HTERT RPE-1 (cell line): ENCODE data around the gene KCNJ15.

Source experiments
- in situ Hi-C: fragments of 300-500 bp; cut with MboI; formaldehyde crosslinking; loops from 4 replicates; pipeline ENCODE4 v1.14.3; 2020; ENCODE audit warnings: low sequenced_read_pairs

KCNJ15 gene

DNA sequence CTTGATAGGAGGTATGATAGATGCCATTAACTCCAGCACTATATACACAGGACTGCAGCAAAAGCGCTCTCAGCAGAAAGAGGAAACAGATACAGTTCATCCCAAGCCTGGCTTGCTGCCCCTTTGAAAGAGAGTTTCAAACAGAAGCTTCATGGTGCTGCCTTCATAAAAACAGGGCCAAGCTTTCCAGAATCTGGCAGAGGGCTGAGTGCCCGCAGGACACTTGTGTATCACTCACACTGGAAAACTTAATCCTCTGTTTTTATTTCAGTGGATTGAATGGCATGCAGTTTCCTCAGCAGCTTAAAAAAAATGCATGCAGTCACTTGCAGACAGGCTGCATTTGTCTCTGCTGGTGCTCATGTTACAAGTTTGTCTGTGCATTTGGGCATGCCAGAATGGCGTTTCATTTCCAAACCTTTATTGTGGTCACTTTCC, 40.4 kb downstream of the KCNJ15 start:
- in situ Hi-C loops: no loop called here

DNA sequence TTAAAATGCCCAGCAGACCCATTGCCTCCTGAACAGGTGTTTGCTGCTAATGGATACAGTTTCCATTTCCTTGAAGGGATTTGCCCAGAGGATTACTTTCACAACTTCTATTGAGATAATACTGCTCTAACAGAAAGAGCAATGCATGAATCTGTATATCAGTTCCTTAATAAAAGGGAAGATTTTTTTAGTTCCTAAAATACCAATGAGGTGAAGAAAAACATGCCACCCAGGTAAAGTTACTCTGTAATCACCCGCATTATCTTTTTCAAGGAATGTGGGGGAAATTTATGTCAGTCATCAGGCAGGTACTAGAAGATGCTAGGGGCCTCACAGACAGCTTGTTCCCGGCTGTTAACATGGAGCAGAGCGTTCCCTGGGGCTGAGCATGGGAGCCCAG, 41.1 kb downstream of the KCNJ15 start:
- in situ Hi-C loops: no loop called here

DNA sequence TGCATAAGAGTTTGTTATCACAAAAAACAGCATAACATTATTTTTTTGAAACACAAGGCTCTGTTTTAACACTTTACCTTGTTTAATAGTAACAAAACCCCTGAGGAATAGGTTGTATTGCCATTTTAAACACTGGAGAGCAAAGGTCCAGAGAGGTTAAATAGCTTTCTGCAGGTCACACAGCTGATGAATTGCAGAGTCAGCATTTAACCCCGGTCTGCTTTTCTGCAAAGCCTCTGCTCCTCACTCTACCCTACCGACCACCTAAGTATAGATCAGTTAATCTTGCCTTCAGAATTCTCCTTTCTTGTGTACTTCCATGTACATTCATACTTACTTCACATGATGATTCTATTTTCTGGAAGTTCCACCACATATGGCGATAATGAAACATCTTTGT, 42.0 kb downstream of the KCNJ15 start:
- in situ Hi-C loops: no loop called here

DNA sequence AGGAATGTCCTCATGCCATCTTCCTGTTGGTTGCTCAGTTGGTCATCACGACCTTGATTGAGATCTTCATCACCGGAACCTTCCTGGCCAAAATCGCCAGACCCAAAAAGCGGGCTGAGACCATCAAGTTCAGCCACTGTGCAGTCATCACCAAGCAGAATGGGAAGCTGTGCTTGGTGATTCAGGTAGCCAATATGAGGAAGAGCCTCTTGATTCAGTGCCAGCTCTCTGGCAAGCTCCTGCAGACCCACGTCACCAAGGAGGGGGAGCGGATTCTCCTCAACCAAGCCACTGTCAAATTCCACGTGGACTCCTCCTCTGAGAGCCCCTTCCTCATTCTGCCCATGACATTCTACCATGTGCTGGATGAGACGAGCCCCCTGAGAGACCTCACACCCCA, 42.9 kb downstream of the KCNJ15 start:
- in situ Hi-C loops: no loop called here

DNA sequence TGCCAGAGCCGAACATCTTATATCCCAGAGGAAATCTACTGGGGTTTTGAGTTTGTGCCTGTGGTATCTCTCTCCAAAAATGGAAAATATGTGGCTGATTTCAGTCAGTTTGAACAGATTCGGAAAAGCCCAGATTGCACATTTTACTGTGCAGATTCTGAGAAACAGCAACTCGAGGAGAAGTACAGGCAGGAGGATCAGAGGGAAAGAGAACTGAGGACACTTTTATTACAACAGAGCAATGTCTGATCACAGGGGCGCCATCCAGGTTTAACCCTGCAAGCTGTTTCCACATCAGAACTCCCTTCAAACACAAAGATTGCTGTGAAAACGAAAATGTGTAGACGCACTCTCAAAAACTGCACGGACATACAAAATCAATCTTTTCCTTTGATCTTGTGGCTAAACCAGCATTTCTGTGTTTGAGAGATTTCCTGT, 43.4 kb downstream of the KCNJ15 start:
- in situ Hi-C loops: no loop called here

DNA sequence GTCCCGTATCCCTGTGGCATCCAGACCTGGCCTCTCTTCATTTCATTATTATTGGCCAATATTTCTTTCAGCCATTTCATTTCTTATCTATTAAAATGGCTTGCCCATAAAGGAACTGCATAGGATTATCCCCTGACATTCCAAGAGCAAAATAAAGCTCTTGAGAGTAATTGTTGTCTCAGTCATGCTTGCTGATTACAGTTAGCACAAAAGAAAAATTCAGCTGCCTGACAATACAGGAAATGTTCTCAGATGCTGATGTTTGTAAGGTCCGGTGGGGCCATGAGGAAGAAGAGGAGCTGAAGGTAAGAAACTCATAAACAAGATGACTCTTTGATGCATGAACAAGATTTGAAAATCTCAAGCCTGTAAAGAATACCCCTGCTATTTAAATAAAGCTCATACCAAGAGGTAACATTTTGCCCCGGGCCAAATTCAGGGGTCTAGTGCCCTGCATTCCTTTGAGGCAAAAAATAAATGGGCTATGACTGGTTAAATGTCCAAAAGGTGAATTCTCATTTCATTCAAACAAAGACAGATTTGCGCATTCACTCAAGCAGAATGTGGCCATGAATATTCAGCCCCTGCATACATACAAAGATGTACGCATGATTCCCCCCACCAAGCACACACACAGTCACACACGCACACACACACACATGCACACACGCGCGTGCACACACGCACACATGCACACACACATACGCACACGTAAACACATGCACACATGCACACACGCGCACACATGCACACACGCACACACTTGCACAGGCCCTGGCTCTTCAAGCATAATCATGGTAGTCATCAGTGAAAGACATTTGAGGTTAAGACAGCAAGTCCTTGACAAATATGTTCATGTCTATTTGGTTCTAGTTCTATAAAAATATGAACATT, 44.8 kb downstream of the KCNJ15 start:
- in situ Hi-C loops: no loop called here

DNA sequence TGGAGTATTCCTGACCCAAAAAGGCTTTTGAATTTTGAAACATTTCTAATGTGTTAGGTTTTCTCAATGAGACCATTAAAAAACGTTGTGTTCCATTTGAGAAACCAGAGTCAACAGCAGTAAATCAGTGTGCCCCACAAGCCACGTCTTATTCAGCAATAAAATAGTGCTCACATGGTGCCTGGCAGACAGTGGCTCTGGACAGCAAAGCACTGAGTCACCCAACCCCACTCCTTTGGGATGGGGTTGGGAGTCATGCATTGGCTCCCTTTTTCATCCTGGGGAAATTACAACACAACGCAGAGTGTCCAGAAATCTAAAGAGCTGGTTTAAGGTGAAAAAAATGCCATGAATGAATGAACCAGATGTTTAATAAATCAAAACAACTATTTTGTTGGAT, 46.5 kb downstream of the KCNJ15 start:
- in situ Hi-C loops: no loop called here

DNA sequence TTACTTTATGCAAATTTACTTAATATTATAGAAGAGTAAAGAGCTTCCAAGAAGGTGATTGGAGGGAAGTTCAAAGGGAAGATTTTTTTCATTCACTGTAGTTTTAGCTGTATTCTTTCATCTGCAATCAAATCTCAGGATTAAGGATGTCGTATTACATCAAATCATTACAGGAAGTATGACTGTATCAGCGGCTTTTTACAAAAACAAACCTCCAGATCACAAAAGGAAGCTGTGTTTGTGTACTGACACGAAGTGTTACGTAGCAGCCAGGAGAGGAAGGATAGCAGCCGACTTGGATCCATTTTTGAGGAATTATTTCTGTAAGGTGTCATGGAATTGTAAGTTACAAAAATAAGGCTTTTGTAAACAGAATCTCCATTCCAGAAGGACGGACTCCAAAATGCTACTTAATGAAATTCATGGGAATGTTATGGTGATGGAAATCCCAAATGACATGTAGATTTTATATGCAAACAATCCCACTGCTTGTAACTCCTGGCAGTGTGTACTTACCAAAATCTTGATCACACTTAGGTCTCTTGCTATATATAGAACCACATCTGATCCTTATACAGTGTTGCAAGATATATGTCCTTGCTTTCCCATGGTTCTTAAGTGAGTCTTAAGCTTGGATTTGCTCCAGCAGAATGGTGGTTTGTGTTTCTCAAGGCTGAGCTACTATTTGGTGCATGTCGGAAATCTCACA, 49.8 kb downstream of the KCNJ15 start:
- in situ Hi-C loops: no loop called here

DNA sequence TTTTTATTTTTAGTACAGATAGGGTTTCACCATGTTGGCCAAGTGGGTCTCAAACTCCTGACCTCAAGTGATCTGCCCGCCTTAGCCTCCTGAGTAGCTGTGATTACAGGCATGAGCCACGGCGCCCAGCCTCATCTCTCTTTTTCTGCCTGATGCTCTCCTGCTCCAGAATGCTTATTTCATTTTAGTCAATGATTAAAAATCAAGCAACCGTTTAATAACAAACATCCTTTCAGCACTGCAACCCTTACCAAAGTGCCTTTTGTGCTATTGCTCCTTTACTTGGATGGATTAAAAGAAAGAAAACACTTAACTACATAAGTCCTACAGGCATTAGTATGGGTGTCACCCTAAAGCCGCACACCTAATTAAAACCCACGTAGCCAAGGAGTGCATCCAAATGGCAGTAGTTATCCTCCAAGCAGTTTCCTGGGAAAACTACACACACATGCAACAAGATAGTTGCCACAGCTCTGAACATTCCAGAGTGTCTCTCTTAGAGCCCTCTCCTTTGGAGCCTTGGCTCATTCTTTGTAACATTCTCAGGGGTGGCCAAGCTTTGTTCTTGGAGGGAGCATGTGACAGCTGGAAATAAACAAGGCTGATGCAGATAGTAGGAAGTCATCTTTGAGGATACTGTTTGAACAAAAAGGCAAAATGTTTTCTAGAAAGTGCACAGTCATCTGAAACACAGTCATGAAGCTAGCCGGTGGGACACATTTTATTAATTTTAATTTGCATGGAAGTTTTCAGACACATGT, 51.2 kb downstream of the KCNJ15 start:
- in situ Hi-C loops: no loop called here

DNA sequence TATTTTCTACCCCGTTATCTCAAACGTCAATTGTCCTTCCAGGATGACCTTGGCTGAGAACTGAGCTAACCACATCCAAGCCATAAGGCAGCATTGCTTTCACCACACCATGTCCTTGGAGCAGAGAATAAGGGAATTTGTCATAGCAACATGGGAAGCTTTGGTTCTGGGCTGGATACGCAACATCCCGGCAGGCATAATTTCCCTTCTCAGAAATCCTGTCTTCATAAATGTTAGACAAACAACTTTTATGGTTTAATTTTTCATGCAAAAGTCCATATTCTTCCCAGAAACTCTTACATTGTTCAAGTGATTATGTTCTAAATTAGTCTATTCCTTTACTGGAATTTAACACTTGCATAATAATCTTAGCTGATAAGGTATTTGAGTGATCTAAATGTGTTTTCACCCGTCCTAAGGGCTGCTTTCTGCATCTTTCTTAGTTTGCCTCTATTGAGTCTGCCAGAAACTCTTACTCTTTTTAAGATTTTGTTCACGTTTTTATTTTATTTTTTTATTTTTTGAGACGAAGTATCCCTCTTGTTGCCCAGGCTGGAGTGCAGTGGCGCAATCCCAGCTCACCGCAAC, 51.8 kb downstream of the KCNJ15 start:
- in situ Hi-C loops: no loop called here

DNA sequence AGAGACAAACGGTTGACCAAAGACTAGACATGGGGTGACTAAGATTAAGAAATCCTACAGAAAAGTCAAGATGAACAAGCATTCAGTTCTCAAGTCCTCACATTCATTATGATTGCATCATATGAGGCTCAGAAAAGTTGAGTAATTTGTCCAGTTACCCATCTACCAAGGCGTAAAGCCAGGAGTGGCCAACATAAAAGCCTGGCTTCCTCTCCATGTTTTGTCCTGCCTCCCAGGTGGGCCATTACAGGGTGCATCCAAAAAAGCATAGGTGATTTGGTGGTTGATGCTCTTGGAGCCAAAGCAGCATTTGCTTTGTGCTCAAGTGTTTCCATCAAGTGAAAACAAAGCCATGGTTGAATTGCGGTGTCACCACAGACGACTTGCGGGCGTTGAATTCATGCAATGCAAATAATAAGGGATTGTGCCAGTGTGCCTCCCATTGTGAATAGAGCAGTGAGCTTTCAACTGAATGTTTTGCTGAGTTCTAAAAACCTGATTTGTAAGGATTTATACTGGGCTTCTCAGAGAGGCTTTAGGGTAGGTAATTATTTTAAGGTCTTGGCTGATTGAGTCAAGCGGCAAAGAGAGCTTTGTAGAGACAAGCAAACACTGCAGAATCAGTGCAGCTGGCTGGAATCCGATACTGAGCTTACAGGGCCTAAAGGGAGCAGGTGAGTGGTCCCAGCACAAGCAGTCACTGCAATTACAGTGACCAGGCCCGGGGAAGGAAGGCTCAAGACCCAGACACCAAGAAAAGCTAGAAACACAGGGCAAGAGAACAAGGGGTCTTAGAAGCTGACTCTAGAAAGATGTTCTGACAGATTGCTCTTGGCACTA, 54.1 kb downstream of the KCNJ15 start:
- in situ Hi-C loops: no loop called here

DNA sequence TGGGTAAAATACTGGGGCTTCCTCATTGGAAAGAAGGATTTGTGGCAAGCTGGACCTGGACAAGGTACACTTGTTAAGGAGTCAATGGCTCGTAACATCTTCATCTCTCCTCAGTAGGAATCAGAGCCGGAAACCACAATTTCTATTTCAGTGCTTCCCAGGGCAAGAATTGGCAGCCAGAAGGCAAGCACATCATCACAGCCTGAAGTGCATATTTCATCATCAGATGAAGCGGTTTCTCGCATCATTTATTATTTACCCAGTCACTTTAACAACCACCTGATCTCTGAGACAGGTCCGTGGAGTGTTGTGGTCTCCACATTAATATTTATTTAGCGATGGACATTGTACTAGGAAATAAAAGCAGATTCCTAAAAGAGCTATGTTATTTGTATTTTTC, 55.0 kb downstream of the KCNJ15 start:
- in situ Hi-C loops: no loop called here

DNA sequence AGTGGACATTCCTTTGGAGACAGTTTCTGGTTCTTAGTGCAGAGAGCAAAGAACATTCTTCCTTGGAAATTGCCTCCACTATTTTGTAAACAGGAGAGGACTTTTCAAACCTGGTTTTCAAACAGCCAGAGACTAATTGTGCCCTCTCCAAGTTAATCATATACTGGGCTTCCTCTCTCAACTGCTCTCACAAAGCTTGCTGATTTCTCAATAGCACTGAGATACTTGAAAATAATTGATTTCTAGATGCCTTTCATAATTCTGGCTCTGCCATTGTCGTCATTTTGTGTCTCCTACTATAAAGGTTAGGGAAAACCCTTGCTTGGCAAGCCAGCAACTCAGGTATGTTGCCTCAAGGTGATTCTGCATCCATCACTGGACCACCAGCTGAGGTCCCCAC, 56.0 kb downstream of the KCNJ15 start:
- in situ Hi-C loops: no loop called here

DNA sequence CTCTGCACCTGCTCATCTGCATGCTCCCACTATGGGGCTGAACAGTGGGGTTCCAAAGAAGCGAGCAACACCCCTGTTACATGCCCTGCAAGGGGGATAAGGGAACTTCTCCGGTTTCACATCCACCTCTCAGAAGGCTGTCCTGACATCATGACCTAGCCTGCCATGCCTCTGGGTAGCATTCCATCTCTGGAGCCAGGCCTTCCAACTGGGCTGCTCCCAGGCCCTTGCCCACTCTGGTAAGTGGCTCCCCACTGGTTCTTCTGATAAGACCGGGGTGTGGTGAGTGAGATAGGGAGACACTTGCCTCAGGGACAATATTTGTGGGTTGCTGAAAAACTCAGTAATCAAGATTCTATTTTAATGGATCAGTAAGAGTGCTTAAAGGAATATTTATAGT, 57.8 kb downstream of the KCNJ15 start:
- in situ Hi-C loops: no loop called here

DNA sequence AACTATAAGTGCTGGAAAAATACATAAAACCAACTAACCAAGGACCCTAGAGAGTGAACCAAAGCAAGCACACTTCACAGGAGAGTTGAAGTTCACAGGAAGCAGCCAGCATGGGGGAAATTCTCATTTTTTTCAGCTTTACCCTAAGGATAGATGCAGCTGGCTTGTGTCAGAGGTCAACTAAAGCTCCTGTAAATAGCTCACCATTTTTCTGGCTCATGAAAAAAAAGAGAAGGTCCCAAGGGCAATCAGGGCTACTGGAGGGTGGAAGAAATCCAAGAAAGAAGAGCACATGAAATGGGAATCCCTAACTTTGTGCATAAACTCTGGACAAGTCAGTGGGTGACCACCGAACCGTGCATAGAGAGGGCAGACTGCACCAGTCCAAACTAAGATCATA, 58.3 kb downstream of the KCNJ15 start:
- in situ Hi-C loops: no loop called here

DNA sequence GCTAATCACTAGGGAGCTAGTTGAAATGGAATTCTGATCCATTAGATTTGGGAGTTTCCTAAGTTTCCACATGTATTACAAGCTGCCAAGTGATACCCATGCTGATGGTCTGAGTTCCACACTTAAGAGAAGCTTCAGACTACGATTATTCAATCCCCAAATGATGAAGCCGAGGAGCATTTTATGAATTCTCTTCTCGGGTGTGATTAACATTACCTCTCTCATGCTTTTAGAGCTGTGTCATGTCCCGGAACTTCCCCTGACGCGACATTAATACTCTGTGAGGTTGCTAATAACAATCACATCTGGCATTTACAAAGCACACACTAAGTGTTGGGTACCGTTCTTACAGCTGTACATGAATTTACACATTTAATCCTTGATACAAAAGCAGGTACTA, 63.0 kb downstream of the KCNJ15 start:
- in situ Hi-C loops: no loop called here

DNA sequence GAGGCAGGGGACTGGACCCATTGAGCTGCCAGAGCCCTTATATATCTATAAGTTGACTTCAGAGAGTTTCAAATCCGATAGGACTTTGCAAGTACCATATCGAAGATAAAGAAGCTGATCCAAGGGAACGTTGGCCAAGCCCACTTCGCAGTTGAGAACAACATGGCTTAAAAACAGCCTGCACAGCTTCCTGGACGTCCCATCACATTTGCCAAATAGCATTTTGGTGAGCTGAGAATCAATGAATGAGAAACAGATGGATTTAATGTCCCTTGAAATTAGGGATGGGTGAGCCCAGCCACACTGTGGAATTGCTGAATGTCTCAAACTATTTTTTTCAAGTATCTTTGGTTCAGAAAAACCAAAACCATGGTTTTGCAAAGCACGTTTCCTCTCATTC, 64.8 kb downstream of the KCNJ15 start:
- in situ Hi-C loops: no loop called here

DNA sequence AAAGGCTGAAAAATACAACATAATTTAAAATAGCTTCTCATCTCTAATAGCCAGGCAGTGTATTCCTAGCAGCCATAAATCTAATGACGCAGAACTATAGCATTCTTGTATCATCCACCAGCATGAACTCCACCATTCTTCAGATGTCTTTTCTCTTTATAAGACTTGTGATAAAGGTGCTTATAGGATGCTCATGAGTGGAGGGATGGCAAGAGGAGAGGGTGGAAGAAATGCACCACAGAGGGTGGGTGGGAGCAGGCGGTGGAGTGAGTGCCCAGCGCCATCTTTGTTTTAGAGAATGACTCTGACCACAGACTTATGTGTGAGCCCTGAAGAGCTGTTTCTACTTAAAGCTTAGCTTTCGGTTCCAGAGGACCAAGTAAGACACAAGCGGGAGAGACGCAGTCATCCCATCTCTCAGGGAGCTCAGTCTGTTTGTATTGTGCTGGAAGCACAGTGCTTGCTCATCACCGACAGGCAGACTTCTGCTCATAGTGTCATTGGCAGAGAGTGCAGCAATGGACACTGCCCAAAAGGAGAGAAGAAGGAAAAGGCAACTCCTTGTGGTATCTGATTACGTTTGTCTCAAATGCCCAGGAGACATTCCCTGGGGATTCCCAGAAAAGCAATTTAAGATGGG, 65.6 kb downstream of the KCNJ15 start:
- in situ Hi-C loops: no loop called here

DNA sequence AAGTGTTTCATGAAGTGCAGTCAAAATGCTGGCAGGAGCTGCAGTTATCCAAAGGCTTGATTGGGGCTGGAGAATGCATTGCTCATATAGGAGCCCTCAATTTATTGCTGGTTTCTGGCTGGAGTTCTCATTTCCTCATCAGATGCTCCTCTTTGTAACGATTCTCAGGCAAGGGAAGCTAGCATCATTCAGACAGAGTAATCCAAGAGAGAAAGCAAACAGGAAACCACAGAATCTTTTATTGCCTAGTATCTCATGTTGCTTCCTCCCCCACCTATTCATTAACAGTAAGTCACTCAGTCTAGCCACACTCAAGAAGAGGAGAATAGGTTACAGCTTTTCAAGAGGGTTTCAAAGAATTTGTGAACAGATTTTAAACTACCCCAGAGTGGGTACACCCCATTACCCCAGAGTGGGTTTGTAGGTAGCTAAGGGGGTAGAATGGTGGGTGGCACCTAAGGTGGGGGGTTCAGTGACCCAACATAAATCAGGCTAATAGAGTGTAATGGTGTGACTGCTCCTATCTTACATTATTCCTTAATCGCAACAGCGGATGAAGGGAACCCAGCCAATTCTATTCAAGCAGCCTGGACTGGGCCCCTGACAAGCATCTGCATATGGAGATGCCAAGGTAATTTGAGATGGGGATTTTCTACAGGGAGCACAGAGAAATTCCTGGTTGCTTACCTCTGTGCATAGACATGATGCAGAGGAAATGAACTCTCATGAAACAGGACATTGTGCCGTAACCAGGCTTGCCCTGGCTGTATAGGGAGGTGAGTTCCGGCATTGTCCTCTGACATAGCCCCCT, 67.1 kb downstream of the KCNJ15 start:
- in situ Hi-C loops: no loop called here
